Tibial nerve (tissue), 4 donors: ENCODE data around the gene ABCB4.

ENCODE experiments used
- CTCF ChIP-seq, 5 experiments: fragments of 200-600 bp in 3 of 5; fragments of 450-650 bp in 2 of 5; sonication (generic) in 3 of 5; IDR thresholded peaks; one replicate each; pipeline ENCODE4 v1.5.1; 2016 to 2019; ENCODE audit warnings: antibody characterized with exemption in 5 of 5, mild to moderate bottlenecking in 3 of 5, moderate library complexity in 2 of 5
- EP300 ChIP-seq, 2 donors: sonication (generic); formaldehyde crosslinking; IDR thresholded peaks; one replicate each; pipeline ENCODE4 v1.6.1; 2017; ENCODE audit warnings: antibody characterized with exemption in 2 of 2, mild to moderate bottlenecking in 1 of 2
- POLR2A ChIP-seq, 2 donors: fragments of 450-650 bp; IDR thresholded peaks; one replicate each; pipeline ENCODE4 v1.6.1; 2017; ENCODE audit warnings: antibody characterized with exemption in 2 of 2, mild to moderate bottlenecking in 2 of 2, moderate library complexity in 2 of 2

DNA sequence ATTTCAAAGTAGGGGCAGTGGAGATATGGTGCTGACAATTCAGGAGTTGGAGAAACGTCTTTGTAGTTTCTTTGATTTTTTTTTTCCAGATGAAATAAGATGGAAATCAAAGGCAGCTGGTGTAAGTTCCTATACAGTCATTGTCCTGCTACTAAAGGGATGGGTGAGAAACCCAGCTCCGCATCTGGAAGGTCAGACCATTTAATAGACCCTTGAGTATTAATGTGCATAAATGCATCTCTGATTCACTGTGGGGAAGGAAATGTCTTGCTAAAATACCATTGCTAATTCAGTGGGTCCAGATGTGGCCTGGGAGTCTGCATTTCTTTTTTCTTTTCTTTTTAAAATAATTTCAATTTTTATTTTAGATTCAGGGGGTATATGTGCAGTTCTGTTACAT, 15.5 kb downstream of the ABCB4 start:
- TF ChIP-seq EP300 (IDR thresholded peaks at IDR 0.05) (no peak), CTCF (IDR thresholded peaks at IDR 0.05) (no peak), POLR2A (IDR thresholded peaks at IDR 0.05) (no peak)
